Hepatocyte (in vitro differentiated cells): ENCODE measurements around the gene CSHL1. TPM values are rescaled to one million over a fixed set of nuclear protein-coding genes. Genes with fewer than 3 reads are reported as not detected.
"Not testable (repeated sequence)": the region's sequence is repeated elsewhere in the genome, so short reads cannot be mapped to it uniquely, and the experiment has no call there.

ENCODE experiments used
- DNase-seq: peaks from one replicate; pipeline ENCODE4 v3.0.0-alpha.2; 2016; ENCODE audit warnings: low spot score
- H2AFZ ChIP-seq: fragments of 200-600 bp; sonication (generic); 2 replicates; pipeline ENCODE4 v1.6.0; 2016; ENCODE audit warnings: antibody characterized with exemption, mild to moderate bottlenecking
- H3K27ac ChIP-seq: fragments of 200-600 bp; sonication (generic); 2 replicates; pipeline ENCODE4 v1.5.1; 2016; ENCODE audit warnings: mild to moderate bottlenecking
- H3K27me3 ChIP-seq: fragments of 200-600 bp; sonication (generic); 2 replicates; pipeline ENCODE4 v1.6.1; 2016
- H3K36me3 ChIP-seq: fragments of 200-600 bp; sonication (generic); replicated peaks from 2 replicates; pipeline ENCODE4 v1.5.1; 2016; ENCODE audit warnings: low read depth; ENCODE audit not compliant: insufficient read depth
- H3K4me1 ChIP-seq: fragments of 200-600 bp; sonication (generic); 2 replicates; pipeline ENCODE4 v1.5.1; 2016; ENCODE audit warnings: mild to moderate bottlenecking, moderate library complexity; ENCODE audit not compliant: insufficient read depth
- H3K4me2 ChIP-seq: fragments of 200-600 bp; sonication (generic); 2 replicates; pipeline ENCODE4 v1.6.0; 2016
- H3K4me3 ChIP-seq: fragments of 200-600 bp; sonication (generic); 2 replicates; pipeline ENCODE4 v1.5.1; 2016; ENCODE audit warnings: mild to moderate bottlenecking
- H3K79me2 ChIP-seq: fragments of 200-600 bp; sonication (generic); 2 replicates; pipeline ENCODE4 v1.6.0; 2017; ENCODE audit warnings: mild to moderate bottlenecking
- H3K9me2 ChIP-seq: fragments of 200-600 bp; sonication (generic); replicated peaks from 2 replicates; pipeline ENCODE4 v1.6.0; 2017; ENCODE audit warnings: mild to moderate bottlenecking; ENCODE audit not compliant: insufficient read depth
- H3K9me3 ChIP-seq: fragments of 200-600 bp; sonication (generic); 2 replicates; pipeline ENCODE4 v1.5.1; 2016; ENCODE audit warnings: low read depth, mild to moderate bottlenecking
- H4K20me1 ChIP-seq: fragments of 200-600 bp; sonication (generic); 2 replicates; pipeline ENCODE4 v1.6.0; 2016; ENCODE audit warnings: mild to moderate bottlenecking; ENCODE audit not compliant: insufficient read depth, poor library complexity, severe bottlenecking
- CTCF ChIP-seq: fragments of 200-600 bp; sonication (generic); IDR thresholded peaks from 2 replicates; pipeline ENCODE4 v1.5.1; 2016; ENCODE audit warnings: antibody characterized with exemption, mild to moderate bottlenecking; ENCODE audit not compliant: poor library complexity
- EZH2 ChIP-seq: fragments of 200-600 bp; sonication (generic); IDR thresholded peaks from 2 replicates; pipeline ENCODE4 v1.6.1; 2016; ENCODE audit warnings: antibody characterized with exemption, mild to moderate bottlenecking, borderline replicate concordance
- EZH2phosphoT487 ChIP-seq: fragments of 200-600 bp; sonication (generic); IDR thresholded peaks from one replicate; pipeline ENCODE4 v1.6.1; 2018; ENCODE audit warnings: antibody characterized with exemption, mild to moderate bottlenecking, low read depth, moderate library complexity; ENCODE audit not compliant: unreplicated experiment, severe bottlenecking
- WGBS: methylation state at CpG from one replicate; pipeline ENCODE4 v1.1.6; 2016; ENCODE audit warnings: low lambda C conversion rate; ENCODE audit errors: missing lambda C conversion rate; 5-methylcytosine and 5-hydroxymethylcytosine counted together
- polyA plus RNA-seq: library from polyadenylated mRNA; unstranded; fragments of >200 nt; fragmentation: Nextera tagmentation; extraction: Ambion mirVana; gene quantifications from 2 replicates; pipeline ENCODE4 v1.2.1, GENCODE V29; 2016
- total RNA-seq: library from RNA; depleted of rRNA; stranded (reverse); fragments of >200 nt; gene quantifications from 2 replicates; pipeline ENCODE4 v1.2.3, GENCODE V29; 2014

Gene CSHL1
- total and polyA plus RNA-seq, 2 experiments from 2014 or later, result not detected

- Histone ChIP-seq H3K9me2 (no peaks in the 10 kb centered on the region), H4K20me1 (no peaks in the 10 kb centered on the region), H2AFZ (no peak overlapping the region), H3K9me3 (no peaks in the 10 kb centered on the region), H3K36me3 (no peaks in the 10 kb centered on the region), H3K27ac (no peak overlapping the region), H3K4me2 (no peak overlapping the region), H3K4me1 (no peaks in the 10 kb centered on the region), H3K27me3 (peaks cover 7% of the 10 kb centered on the region), H3K4me3 (no peak overlapping the region), H3K79me2 (no peaks in the 10 kb centered on the region)
- 86% methylated on average over 12 of the region's 12 CpGs for WGBS
- no peak for TF ChIP-seq EZH2phosphoT487
- TF ChIP-seq CTCF, result no peak
- TF ChIP-seq EZH2, result no peak
- DNase-seq, result no peak
Observed at GRCh38 chr17:63916566-63917185, 5.6 kb upstream of the CSHL1 start.

- H3K9me2 ChIP-seq, H3K4me3 ChIP-seq, H2AFZ ChIP-seq, H3K36me3 ChIP-seq, H3K4me2 ChIP-seq, H3K9me3 ChIP-seq, H3K27me3 ChIP-seq, DNase-seq, H3K79me2 ChIP-seq, H4K20me1 ChIP-seq, H3K4me1 ChIP-seq, H3K27ac ChIP-seq: not testable (repeated sequence)
- 90% methylated on average over 10 of the region's 10 CpGs for WGBS
Observed at GRCh38 chr17:63915753-63916152, 4.7 kb upstream of the CSHL1 start.

GRCh38 chr17:63914471-63914870 is 3.4 kb upstream of the CSHL1 start:
- Histone ChIP-seq H3K9me3 (no peaks in the 10 kb centered on the region), H3K4me3 (no peak overlapping the region), H3K27ac (no peak overlapping the region), H3K27me3 (peaks cover 7% of the 10 kb centered on the region), H4K20me1 (no peaks in the 10 kb centered on the region), H3K79me2 (no peaks in the 10 kb centered on the region), H3K36me3 (no peaks in the 10 kb centered on the region), H3K9me2 (no peaks in the 10 kb centered on the region), H3K4me2 (no peak overlapping the region), H3K4me1 (no peaks in the 10 kb centered on the region), H2AFZ (no peak overlapping the region)
- WGBS, result 96% methylated on average over 7 of the region's 7 CpGs
- DNase-seq, result no peak
- TF ChIP-seq CTCF, result no peak
- TF ChIP-seq EZH2phosphoT487, result no peak
- no peak for TF ChIP-seq EZH2

GRCh38 chr17:63911657-63912100 is 621 bp upstream of the CSHL1 start:
- no peaks in the 10 kb centered on the region for H3K4me1 ChIP-seq
- no peaks in the 10 kb centered on the region for H3K9me2 ChIP-seq
- H3K36me3 ChIP-seq, result no peaks in the 10 kb centered on the region
- DNase-seq, result peak; percentile 48
- no peaks in the 10 kb centered on the region for H4K20me1 ChIP-seq
- H2AFZ ChIP-seq, result no peak overlapping the region
- H3K9me3 ChIP-seq, result no peaks in the 10 kb centered on the region
- no peak overlapping the region for H3K4me2 ChIP-seq
- 49% methylated on average over 7 of the region's 8 CpGs for WGBS
- no peak overlapping the region for H3K4me3 ChIP-seq
- TF ChIP-seq EZH2phosphoT487, result no peak
- peak; percentile 80 for TF ChIP-seq CTCF
- no peak for TF ChIP-seq EZH2
- H3K79me2 ChIP-seq, result no peaks in the 10 kb centered on the region
- peaks cover 3% of the 10 kb centered on the region for H3K27me3 ChIP-seq
- no peak overlapping the region for H3K27ac ChIP-seq
